SK-N-SH treated with all-trans-retinoic acid at 6 μM for 48 hours (cell line): ENCODE measurements around the gene KLRC4.

Experiments
- ATAC-seq: fragments of 200-7000 bp; cut with Tn5 transposase; 3 replicates; pipeline ENCODE4 v1.9.1; 2020; ENCODE audit warnings: mild to moderate bottlenecking, moderate library complexity
- ARNTL ChIP-seq: fragments of 450-650 bp; formaldehyde crosslinking; IDR thresholded peaks from 2 replicates; pipeline ENCODE4 v1.5.0; 2020; ENCODE audit warnings: low read depth, mild to moderate bottlenecking, moderate library complexity, borderline replicate concordance
- BACH2 ChIP-seq: fragments of 250-450 bp; sonication (Bioruptor Pico); IDR thresholded peaks from 2 replicates; pipeline ENCODE4 v1.9.0; 2021; ENCODE audit warnings: mild to moderate bottlenecking, borderline replicate concordance
- CSDC2 ChIP-seq: fragments of 250-450 bp; sonication (Bioruptor Pico); IDR thresholded peaks from 2 replicates; pipeline ENCODE4 v1.5.0; 2020; ENCODE audit warnings: mild to moderate bottlenecking, moderate library complexity
- ESRRG ChIP-seq: fragments of 250-450 bp; sonication (Bioruptor Pico); IDR thresholded peaks from 2 replicates; pipeline ENCODE4 v1.6.1; 2021; ENCODE audit warnings: mild to moderate bottlenecking
- GLIS3 ChIP-seq: fragments of 250-450 bp; sonication (Bioruptor Pico); IDR thresholded peaks from 2 replicates; pipeline ENCODE4 v1.5.0; 2020; ENCODE audit warnings: mild to moderate bottlenecking, moderate library complexity
- ISL1 ChIP-seq: fragments of 250-450 bp; sonication (Bioruptor Pico); IDR thresholded peaks from 2 replicates; pipeline ENCODE4 v2.1.2; 2022; ENCODE audit warnings: mild to moderate bottlenecking, moderate library complexity
- OSR1 ChIP-seq: fragments of 250-450 bp; sonication (Bioruptor Pico); IDR thresholded peaks from 2 replicates; pipeline ENCODE4 v1.8.0; 2022; ENCODE audit warnings: moderate library complexity, mild to moderate bottlenecking, inconsistent platforms
- PPARA ChIP-seq: fragments of 250-450 bp; sonication (Bioruptor Pico); IDR thresholded peaks from 2 replicates; pipeline ENCODE4 v1.5.0; 2020; ENCODE audit warnings: mild to moderate bottlenecking, borderline replicate concordance
- RARB ChIP-seq: fragments of 250-450 bp; sonication (Bioruptor Pico); IDR thresholded peaks from 2 replicates; pipeline ENCODE4 v1.8.0; 2021; ENCODE audit warnings: mild to moderate bottlenecking, moderate library complexity
- SNAI2 ChIP-seq: fragments of 250-450 bp; sonication (Bioruptor Pico); IDR thresholded peaks from 2 replicates; pipeline ENCODE4 v1.5.0; 2020; ENCODE audit warnings: mild to moderate bottlenecking, moderate library complexity
- TOX ChIP-seq: fragments of 250-450 bp; sonication (Bioruptor Pico); IDR thresholded peaks from 2 replicates; pipeline ENCODE4 v1.8.0; 2021; ENCODE audit warnings: mild to moderate bottlenecking, moderate library complexity, borderline replicate concordance
- ZC3H10 ChIP-seq: fragments of 250-450 bp; sonication (Bioruptor Pico); IDR thresholded peaks from 2 replicates; pipeline ENCODE4 v1.5.1; 2021; ENCODE audit warnings: mild to moderate bottlenecking, moderate library complexity
- ZFP3 ChIP-seq: fragments of 250-450 bp; sonication (Bioruptor Pico); IDR thresholded peaks from 2 replicates; pipeline ENCODE4 v1.5.0; 2020; ENCODE audit warnings: mild to moderate bottlenecking, moderate library complexity
- ZFP30 ChIP-seq: fragments of 450-650 bp; formaldehyde crosslinking; IDR thresholded peaks from 2 replicates; pipeline ENCODE4 v1.5.0; 2022; ENCODE audit warnings: mild to moderate bottlenecking, moderate library complexity
- ZNF565 ChIP-seq: fragments of 450-650 bp; formaldehyde crosslinking; conservative IDR thresholded peaks from 2 replicates; pipeline ENCODE4 v1.5.0; 2020; ENCODE audit warnings: low read depth, mild to moderate bottlenecking, moderate library complexity
- ZNF8 ChIP-seq: fragments of 450-650 bp; formaldehyde crosslinking; IDR thresholded peaks from 2 replicates; pipeline ENCODE4 v1.5.0; 2020; ENCODE audit warnings: mild to moderate bottlenecking, moderate library complexity
- TF ChIP-seq, protein P1 (sequence below): fragments of 250-450 bp; sonication (Bioruptor Pico); IDR thresholded peaks from 2 replicates; pipeline ENCODE4 v1.5.1; 2020; ENCODE audit warnings: low read depth, mild to moderate bottlenecking, moderate library complexity
- TF ChIP-seq, protein P2 (sequence below): fragments of 250-450 bp; sonication (Bioruptor Pico); IDR thresholded peaks from 2 replicates; pipeline ENCODE4 v1.5.1; 2021; ENCODE audit warnings: mild to moderate bottlenecking, moderate library complexity
- TF ChIP-seq, protein P3 (sequence below): fragments of 250-450 bp; sonication (Bioruptor Pico); IDR thresholded peaks from 2 replicates; pipeline ENCODE4 v1.8.0; 2021; ENCODE audit warnings: low read depth, mild to moderate bottlenecking, moderate library complexity, borderline replicate concordance
- TF ChIP-seq, protein P4 (sequence below): fragments of 250-450 bp; sonication (Bioruptor Pico); IDR thresholded peaks from 2 replicates; pipeline ENCODE4 v1.5.0; 2020; ENCODE audit warnings: mild to moderate bottlenecking, moderate library complexity
- TF ChIP-seq, protein P5 (sequence below): fragments of 250-450 bp; sonication (Bioruptor Pico); IDR thresholded peaks from 2 replicates; pipeline ENCODE4 v1.8.0; 2020; ENCODE audit warnings: mild to moderate bottlenecking, moderate library complexity, borderline replicate concordance

Gene KLRC4

DNA sequence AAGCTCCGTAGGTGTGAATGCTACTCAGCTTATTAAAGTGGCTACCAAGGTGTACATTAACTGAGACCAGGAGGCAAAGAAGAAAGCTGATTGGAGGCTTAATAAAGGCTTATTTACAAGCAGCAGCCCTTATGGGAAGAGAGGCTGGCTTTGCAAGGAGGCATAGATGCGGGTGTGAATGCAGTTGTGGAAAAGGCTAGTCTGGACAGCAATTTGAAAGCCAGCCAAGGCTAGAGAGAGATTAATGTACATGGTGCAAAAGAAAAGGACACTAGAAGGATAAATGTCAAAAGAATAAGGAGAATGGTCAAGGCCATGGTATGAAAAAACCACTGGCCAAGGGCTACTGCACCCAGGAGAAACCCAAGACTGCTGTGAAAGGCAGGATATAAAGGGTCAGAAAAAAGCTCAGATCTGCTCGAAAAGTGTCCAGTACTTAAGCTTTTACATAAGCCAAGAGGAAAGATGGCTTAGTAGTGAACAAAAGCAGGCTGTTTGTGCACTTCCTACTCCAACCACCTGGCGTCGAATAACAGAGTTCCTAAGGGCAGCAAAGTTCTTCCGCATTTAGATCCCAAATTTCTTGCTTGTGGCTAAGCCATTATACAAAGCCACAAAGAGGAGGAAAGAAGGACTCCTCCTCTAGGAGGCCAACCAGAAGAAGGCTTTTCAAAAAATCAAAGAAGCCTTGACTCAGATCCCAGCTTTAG is 43.7 kb downstream of the KLRC4 start:
- no peak for ATAC-seq
- TF ChIP-seq, protein P1, sequence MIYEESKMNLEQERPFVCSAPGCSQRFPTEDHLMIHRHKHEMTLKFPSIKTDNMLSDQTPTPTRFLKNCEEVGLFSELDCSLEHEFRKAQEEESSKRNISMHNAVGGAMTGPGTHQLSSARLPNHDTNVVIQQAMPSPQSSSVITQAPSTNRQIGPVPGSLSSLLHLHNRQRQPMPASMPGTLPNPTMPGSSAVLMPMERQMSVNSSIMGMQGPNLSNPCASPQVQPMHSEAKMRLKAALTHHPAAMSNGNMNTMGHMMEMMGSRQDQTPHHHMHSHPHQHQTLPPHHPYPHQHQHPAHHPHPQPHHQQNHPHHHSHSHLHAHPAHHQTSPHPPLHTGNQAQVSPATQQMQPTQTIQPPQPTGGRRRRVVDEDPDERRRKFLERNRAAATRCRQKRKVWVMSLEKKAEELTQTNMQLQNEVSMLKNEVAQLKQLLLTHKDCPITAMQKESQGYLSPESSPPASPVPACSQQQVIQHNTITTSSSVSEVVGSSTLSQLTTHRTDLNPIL (CRISPR knock-in tag): no peak
- TF ChIP-seq ESRRG (CRISPR knock-in tag) (no peak), ZC3H10 (CRISPR knock-in tag) (no peak), TOX (CRISPR knock-in tag) (no peak), ZFP3 (no peak), ZFP30 (CRISPR knock-in tag) (no peak), GLIS3 (CRISPR knock-in tag) (no peak), ARNTL (CRISPR knock-in tag) (no peak), ISL1 (CRISPR knock-in tag) (no peak), CSDC2 (no peak), RARB (CRISPR knock-in tag) (no peak), OSR1 (CRISPR knock-in tag) (no peak), BACH2 (CRISPR knock-in tag) (no peak), ZNF565 (CRISPR knock-in tag) (no peak), PPARA (CRISPR knock-in tag) (no peak), SNAI2 (CRISPR knock-in tag) (no peak), ZNF8 (no peak)
- TF ChIP-seq, protein P2, sequence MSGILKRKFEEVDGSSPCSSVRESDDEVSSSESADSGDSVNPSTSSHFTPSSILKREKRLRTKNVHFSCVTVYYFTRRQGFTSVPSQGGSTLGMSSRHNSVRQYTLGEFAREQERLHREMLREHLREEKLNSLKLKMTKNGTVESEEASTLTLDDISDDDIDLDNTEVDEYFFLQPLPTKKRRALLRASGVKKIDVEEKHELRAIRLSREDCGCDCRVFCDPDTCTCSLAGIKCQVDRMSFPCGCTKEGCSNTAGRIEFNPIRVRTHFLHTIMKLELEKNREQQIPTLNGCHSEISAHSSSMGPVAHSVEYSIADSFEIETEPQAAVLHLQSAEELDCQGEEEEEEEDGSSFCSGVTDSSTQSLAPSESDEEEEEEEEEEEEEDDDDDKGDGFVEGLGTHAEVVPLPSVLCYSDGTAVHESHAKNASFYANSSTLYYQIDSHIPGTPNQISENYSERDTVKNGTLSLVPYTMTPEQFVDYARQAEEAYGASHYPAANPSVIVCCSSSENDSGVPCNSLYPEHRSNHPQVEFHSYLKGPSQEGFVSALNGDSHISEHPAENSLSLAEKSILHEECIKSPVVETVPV (CRISPR knock-in tag): no peak
- TF ChIP-seq, protein P3, sequence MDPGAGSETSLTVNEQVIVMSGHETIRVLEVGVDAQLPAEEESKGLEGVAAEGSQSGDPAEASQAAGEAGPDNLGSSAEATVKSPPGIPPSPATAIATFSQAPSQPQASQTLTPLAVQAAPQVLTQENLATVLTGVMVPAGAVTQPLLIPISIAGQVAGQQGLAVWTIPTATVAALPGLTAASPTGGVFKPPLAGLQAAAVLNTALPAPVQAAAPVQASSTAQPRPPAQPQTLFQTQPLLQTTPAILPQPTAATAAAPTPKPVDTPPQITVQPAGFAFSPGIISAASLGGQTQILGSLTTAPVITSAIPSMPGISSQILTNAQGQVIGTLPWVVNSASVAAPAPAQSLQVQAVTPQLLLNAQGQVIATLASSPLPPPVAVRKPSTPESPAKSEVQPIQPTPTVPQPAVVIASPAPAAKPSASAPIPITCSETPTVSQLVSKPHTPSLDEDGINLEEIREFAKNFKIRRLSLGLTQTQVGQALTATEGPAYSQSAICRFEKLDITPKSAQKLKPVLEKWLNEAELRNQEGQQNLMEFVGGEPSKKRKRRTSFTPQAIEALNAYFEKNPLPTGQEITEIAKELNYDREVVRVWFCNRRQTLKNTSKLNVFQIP: no peak
- TF ChIP-seq, protein P4, sequence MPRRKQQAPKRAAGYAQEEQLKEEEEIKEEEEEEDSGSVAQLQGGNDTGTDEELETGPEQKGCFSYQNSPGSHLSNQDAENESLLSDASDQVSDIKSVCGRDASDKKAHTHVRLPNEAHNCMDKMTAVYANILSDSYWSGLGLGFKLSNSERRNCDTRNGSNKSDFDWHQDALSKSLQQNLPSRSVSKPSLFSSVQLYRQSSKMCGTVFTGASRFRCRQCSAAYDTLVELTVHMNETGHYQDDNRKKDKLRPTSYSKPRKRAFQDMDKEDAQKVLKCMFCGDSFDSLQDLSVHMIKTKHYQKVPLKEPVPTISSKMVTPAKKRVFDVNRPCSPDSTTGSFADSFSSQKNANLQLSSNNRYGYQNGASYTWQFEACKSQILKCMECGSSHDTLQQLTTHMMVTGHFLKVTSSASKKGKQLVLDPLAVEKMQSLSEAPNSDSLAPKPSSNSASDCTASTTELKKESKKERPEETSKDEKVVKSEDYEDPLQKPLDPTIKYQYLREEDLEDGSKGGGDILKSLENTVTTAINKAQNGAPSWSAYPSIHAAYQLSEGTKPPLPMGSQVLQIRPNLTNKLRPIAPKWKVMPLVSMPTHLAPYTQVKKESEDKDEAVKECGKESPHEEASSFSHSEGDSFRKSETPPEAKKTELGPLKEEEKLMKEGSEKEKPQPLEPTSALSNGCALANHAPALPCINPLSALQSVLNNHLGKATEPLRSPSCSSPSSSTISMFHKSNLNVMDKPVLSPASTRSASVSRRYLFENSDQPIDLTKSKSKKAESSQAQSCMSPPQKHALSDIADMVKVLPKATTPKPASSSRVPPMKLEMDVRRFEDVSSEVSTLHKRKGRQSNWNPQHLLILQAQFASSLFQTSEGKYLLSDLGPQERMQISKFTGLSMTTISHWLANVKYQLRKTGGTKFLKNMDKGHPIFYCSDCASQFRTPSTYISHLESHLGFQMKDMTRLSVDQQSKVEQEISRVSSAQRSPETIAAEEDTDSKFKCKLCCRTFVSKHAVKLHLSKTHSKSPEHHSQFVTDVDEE: no peak

DNA sequence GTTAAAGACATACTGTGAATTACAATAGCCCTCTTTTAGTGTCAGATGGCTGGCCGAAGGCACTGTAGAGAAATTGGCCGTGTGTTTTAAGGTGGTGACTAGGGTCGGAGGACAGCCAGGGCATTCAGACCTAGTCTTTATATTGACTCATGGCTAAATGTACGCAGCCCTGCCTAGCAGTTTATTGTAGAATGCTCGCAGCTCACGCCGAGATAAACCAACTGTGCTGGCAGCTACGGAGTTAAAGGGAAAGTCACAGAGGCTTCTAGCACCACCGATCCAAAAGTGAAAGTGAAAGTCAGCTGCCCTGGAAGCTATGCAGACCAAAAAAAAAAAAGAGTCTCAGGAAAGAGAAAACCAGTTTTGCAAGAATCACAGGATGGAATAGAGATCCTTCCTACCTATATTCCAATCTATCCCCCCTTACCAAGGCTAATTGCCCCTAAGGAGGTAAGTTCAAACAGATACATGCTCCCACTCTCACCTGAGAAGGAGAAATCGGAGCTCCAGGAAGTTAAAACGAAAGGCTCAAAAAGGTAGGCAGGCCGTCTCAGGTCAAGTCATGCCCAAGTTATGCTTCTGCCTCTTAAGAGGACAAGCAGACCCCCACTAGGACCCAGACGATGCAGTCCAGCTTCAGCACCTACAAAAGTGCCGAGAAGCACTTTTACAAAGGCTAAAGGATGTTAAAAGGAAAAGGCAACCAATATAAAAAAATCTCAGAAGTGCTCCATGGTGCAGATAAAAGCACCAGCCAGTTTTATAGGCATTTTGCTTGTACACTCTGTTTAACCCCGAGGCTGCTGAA is 44.5 kb downstream of the KLRC4 start:
- TF ChIP-seq, protein P5, sequence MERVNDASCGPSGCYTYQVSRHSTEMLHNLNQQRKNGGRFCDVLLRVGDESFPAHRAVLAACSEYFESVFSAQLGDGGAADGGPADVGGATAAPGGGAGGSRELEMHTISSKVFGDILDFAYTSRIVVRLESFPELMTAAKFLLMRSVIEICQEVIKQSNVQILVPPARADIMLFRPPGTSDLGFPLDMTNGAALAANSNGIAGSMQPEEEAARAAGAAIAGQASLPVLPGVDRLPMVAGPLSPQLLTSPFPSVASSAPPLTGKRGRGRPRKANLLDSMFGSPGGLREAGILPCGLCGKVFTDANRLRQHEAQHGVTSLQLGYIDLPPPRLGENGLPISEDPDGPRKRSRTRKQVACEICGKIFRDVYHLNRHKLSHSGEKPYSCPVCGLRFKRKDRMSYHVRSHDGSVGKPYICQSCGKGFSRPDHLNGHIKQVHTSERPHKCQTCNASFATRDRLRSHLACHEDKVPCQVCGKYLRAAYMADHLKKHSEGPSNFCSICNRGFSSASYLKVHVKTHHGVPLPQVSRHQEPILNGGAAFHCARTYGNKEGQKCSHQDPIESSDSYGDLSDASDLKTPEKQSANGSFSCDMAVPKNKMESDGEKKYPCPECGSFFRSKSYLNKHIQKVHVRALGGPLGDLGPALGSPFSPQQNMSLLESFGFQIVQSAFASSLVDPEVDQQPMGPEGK (CRISPR knock-in tag): no peak
- TF ChIP-seq ZC3H10 (CRISPR knock-in tag) (no peak), ESRRG (CRISPR knock-in tag) (no peak), BACH2 (CRISPR knock-in tag) (no peak)
- ATAC-seq: peak; percentile 83
